Hippocampal formation (tissue), 2 donors: ENCODE data around the gene SYMPK.

ENCODE experiments used
- DNase-seq, 2 donors: peaks; one replicate each; lab custom pipeline; 2025; lab: John Stamatoyannopoulos, UW

Gene SYMPK

GRCh38 chr19:45866400-45867176 lies 3.6 kb upstream of the SYMPK start:
- DNase-seq, result no peak

GRCh38 chr19:45865269-45865948 lies 2.5 kb upstream of the SYMPK start:
- DNase-seq, result no peak

DNA sequence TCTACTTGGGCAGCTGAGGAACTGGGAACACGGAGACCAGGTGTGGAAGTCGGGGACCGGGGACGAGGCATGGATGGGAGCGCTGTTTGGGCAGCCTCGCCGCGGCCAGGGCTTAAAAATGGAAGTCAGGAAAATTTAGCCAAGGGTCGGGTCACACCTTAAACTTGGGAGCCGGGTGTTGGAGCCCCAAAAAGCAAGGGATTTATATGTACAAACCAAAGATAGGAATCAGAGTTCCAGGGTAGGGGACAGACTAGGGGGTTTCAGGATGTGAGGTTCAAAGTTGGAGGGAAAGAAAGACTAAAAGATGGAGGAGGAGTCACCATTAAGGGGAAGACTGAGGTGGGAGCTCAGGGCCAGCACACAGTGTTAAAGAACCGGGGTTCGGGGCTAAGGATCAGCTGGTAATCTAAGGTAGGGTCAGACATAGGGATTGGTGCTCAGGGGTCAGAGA lies 1.7 kb upstream of the SYMPK start:
- no peak for DNase-seq

DNA sequence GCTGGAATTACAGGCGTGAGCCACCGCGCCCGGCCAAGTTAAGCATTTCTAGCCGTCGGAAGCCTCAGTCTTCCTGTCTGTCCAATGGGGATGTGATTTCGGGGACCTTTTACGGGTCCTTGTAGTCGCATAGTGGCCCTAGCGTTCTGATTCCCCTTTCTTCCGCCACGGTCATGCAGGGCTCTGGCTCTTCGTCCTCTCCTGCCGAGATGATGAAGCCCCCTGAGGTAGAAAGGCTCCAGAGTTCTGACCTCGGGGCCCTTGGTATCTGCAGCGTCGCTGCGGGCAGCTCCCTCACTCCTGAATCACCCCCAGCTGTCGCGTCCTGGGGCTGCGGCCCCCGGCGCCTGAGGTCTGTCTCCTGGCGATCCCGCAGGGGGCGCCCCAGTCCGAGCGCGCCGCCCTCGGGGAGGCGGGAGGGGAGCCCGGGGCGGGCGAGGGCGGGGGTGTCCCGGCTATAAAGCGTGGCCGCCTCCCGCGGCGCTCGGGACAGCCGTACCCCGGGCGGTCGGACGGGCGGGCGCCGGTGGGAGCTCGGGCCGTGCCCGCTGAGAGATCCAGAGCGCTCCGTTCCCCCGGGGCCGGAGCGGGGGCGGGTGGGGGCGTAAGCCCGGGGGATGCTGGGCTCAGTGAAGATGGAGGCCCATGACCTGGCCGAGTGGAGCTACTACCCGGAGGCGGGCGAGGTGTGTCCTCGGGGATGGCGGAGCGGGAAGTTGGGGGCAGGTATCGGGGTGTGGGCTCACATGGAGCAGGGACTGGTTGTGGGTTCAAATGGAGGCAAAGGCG lies 1.1 kb upstream of the SYMPK start, which contains the start of gene FOXA3:
TSS of gene FOXA3 (plus strand) at position 487 of the 789 bp plus-strand sequence. CDS start at position 618, 131 bp downstream.
- DNase-seq, result peak in 1 of 2 donors; percentile 5

DNA sequence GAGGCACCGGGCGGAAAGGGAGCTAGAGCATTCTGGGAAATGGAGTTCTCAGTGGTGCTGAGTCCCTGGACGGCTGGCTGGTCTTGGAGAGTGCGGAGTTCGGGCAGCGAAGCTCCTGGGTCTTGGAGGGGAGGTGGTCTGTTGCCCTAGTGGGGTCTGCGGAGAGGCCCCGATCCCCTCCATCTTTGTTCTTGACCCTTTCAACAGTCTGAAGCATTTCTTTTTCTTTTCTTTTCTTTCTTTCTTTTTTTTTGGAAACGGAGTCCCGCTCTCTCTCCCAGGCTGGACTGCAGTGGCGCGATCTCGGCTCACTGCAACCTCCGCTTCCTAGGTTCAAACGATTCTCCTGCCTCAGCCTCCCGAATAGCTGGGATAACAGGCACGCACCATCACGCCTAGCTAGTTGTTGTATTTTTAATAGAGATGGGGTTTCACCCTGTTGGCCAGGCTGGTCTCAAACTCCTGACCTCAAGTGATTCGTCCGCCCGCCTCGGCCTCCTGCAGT lies 440 bp upstream of the SYMPK start:
- DNase-seq, result no peak

DNA sequence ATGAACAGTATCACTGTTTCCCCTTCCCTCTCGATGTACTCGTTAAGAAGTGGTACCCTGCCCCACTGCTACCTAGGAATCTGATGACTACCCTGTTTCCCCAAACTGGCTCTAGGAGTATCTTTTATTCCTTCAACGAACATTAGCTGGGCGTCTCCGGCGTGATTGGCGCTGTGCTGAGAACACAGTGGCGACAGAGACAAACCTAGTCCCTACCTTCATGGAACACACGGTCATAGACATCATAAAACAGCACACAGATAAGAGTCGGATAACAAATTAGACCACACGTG lies 730 bp downstream of the SYMPK start:
- no peak for DNase-seq

GRCh38 chr19:45860359-45861259 lies 2.3 kb downstream of the SYMPK start:
- DNase-seq, result no peak

DNA sequence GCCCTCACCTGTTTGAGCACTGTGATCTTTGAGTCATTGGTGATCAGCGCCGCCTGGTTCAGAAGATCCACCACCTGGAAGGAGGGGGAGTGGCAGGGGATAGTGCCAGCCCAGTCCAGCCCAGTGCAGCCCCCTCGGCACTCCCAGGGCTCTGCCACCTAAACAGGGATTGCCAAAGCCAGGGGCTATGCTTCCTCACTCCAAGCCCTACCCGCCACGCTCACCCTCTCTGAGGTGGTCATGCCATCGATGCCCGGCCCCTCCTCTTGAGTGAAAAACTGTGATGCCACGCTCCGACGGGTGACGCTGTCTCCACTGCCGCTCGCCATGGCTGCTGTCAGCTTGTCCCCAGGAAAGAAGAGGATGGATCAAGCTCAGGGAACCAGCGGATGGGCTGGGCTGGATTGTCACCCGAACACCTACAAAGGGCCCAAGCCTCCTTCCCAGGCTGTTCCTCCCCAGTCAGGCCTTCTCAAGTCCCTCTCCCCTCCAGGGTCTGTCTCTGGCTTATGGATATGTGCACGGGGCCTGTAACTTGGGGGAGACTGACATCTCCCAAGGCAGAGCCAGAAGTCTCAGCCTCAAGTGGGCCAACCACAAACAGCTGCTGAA lies 8.7 kb downstream of the SYMPK start:
- DNase-seq, result no peak

- no peak for DNase-seq
Measured at GRCh38 chr19:45852983-45853382, 10.0 kb downstream of the SYMPK start.

GRCh38 chr19:45852145-45852750 lies 10.7 kb downstream of the SYMPK start:
- no peak for DNase-seq

DNA sequence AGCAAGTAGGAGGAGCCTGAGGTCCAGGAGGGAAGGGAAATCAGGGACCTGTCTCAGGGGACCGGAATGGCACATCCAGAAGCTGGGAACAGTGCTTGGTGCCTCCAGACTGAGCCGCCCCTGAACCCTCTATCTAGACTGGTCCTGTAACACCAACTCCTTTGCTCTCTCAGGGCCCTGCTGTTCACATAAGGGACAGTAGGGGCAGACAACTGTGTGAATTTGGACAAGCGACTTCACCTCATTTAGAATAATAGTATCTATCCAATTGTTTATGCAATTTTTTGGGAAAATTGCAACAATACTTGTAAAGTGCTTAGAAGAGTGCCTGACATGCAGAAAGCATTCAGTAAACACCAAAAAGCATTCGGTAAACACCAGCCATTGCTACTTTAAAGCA lies 14.0 kb downstream of the SYMPK start:
- no peak for DNase-seq

GRCh38 chr19:45847663-45848062 lies 15.3 kb downstream of the SYMPK start:
- no peak for DNase-seq

GRCh38 chr19:45842198-45842597 lies 20.7 kb downstream of the SYMPK start:
- DNase-seq, result no peak

DNA sequence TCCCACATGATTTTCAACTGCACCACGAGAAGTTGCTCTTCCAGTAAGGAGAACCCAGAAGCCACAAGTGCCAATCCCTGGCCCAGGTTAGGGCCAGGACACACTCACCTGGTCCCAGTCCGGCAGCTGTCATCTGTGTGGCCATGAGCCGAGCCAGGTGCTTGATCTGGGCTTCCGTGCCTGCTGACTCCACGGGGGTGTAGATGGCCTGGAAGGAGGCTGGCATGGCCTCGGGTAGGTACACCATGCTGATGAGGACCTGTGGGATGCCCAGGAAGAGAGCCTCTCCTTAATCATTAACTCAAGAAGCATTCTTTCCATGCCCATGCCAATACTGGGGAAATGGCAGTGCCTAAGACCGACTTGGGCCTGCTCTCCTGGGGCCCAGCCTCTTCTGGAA lies 28.0 kb downstream of the SYMPK start:
- no peak for DNase-seq

DNA sequence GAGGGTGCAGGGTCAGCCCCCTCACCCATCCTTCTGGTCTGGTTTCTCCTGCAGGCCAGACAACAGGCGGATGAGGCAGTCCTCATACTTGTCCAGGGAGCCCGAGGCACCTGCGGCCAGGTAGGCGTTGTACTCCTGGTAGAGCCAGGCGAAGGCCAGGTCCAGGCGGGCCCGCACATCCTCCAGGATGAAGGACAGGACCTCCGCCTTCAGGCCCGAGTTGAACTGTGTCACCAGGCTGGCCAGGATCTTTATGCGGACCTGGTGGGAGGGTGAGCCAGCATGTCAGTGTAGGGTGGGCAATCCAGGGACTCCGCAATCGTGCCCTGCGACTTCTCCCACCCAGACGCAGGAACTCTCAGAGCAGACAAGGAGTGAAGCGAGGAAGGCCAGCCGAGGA lies 34.0 kb downstream of the SYMPK start:
- no peak for DNase-seq

- no peak for DNase-seq
Measured at GRCh38 chr19:45828523-45828922, 34.4 kb downstream of the SYMPK start.

DNA sequence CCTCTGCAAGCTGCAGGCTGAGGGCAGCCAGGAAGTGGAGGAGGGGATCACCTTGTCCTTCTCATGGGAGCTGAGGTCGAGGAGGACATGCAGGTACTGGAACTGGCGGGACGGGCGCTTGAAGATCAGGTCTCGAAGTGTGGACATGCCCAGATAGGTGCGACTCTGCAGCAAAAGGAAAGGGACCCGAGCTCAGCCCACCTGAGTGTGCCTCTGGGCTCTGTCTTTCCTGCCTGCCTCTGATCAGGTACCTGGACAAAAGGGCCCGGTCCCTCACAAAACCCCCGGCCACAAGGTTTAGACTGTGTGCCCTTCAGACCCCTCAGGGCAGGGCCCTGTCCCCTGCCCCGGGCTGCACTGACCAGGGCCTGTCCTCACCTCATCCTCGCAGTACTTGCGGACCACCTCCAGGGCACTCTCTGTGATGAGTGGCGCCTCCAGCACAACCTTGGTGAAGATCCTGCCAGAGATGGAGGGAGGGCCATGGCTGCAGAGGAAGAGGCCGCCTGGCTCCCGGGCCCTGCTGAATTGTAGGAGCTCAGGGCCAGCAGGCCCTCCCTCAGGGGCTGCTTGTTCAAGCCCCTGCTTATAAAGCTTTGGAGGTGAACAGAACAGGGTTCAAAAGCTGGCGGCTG lies 35.4 kb downstream of the SYMPK start:
- no peak for DNase-seq

- DNase-seq, result no peak
Measured at GRCh38 chr19:45826934-45827333, 36.0 kb downstream of the SYMPK start.

GRCh38 chr19:45825917-45826893 lies 36.7 kb downstream of the SYMPK start:
- no peak for DNase-seq
